Measurements from ENCODE around the gene PISD. TPM values are rescaled to one million over a fixed set of nuclear protein-coding genes. Genes with fewer than 3 reads are reported as not detected.
"Not testable (repeated sequence)": the region's sequence is repeated elsewhere in the genome, so short reads cannot be mapped to it uniquely, and the experiment has no call there.

Gene PISD
- total RNA-seq, 2 experiments from 2014 or later: 43.4 to 45.8 TPM

DNA sequence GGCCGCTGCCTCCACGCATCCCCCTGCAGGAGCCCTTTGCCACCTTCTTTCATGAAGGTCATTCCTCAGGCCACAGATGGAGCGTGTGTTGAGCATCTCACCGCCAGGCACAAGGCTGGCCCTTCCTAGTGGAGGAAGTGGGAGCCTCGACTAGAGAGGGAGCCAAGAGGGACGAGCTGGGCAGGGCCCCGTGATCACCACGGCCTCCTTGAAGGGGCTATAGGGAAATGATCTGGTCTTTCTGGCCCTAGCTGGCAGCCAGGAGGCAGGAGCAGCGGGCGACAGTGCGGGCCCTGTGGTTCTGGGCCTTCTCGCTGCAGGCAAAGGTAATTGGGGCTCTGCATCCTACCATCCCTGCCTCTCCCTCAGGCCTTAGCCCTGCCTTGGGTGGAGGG lies 49.1 kb downstream of the PISD start:
- H3K4me1 Mint-ChIP-seq: peaks cover 21% of the 10 kb centered on the region
- H3K27me3 Mint-ChIP-seq: no peaks in the 10 kb centered on the region
- H3K36me3 Mint-ChIP-seq: peaks cover 6% of the 10 kb centered on the region
- DNase-seq: no peak
- no peak overlapping the region for H3K4me3 Mint-ChIP-seq
- H3K9me3 Mint-ChIP-seq: no peaks in the 10 kb centered on the region
- no peak overlapping the region for H3K27ac Mint-ChIP-seq

DNA sequence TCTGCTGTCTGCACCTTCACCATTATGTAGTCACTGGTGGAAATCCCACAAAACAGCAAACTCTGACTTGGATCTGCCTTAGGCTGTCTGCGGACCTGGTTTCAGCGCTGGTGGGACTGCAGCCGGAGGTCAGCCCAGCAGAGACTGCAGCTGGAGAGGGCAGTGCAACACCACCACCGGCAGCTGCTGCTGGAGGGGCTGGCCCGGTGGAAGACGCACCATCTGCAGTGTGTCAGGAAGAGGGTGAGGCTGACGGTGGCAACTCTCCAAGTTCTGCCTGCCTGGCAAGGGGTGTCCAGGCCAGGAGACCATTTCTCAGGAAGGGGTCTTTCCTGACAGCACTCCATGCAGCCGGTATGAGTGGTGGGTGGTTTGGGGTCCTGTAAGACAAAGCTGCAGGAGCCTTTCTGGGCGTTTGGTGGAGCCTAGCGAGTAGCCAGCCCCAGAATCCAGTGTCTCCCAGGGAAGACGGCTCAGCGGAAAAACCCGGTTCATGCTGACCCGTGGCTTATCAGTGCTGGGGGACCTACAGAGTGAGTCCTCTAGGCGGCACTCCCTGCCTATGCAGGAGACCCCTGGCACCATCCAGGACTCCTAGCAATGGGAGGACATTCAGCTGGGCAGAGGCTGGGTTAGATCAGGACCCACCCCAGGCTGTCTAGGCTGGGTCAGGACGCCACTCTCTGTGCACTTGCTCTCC lies 50.8 kb downstream of the PISD start:
- Mint-ChIP-seq H3K4me3 (no peak overlapping the region), H3K4me1 (peaks cover 16% of the 10 kb centered on the region), H3K27me3 (no peaks in the 10 kb centered on the region), H3K36me3 (peaks cover 4% of the 10 kb centered on the region), H3K27ac (no peak overlapping the region), H3K9me3 (no peaks in the 10 kb centered on the region)
- DNase-seq: no peak

DNA sequence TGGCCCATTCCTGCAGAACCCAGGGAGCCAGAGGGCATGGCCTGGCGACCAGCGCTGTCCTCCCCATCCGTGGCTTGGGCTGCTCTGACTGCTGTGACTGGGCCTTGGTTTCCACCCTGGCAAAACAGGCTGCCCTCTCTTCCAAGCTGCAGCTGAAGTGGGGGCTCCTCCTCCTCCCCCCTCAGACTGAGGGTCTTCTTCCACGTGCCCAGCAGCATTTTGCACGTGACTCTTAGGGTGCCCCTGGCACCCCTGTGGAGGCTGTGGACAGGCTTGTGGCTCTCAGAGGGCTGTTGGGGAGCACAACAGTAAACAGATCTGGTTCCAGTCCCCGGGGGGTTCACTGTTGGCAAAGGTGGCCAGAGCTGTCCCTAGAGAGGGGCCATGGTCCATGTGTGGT lies 51.4 kb downstream of the PISD start:
- H3K36me3 Mint-ChIP-seq: peaks cover 4% of the 10 kb centered on the region
- no peaks in the 10 kb centered on the region for H3K9me3 Mint-ChIP-seq
- no peak overlapping the region for H3K27ac Mint-ChIP-seq
- peaks cover 10% of the 10 kb centered on the region for H3K4me1 Mint-ChIP-seq
- no peak for DNase-seq
- no peak overlapping the region for H3K4me3 Mint-ChIP-seq
- H3K27me3 Mint-ChIP-seq: no peaks in the 10 kb centered on the region

DNA sequence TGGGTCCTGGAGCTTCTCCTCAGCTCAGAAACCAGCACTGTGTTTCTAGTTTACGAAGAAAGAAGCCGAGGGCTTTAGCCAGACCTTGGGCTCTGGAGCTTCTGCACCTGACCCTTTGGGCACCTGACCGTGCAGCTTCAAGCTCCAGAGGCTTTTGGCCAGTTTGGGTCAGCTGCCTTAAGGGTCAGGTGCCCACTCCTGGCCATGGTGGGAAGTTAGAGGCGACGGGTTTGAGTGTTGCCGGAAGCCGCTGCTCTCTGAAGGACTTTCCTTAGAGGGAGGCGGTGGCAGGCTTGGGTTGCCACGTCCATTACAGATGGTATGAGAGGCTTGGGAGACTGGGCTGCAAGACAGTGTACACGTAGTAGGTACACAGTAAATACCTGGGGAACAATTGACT lies 52.3 kb downstream of the PISD start:
- no peak for DNase-seq
- Mint-ChIP-seq H3K36me3 (peaks cover 7% of the 10 kb centered on the region), H3K4me3 (no peak overlapping the region), H3K4me1 (peaks cover 4% of the 10 kb centered on the region), H3K27ac (no peak overlapping the region), H3K9me3 (no peaks in the 10 kb centered on the region), H3K27me3 (no peaks in the 10 kb centered on the region)

DNA sequence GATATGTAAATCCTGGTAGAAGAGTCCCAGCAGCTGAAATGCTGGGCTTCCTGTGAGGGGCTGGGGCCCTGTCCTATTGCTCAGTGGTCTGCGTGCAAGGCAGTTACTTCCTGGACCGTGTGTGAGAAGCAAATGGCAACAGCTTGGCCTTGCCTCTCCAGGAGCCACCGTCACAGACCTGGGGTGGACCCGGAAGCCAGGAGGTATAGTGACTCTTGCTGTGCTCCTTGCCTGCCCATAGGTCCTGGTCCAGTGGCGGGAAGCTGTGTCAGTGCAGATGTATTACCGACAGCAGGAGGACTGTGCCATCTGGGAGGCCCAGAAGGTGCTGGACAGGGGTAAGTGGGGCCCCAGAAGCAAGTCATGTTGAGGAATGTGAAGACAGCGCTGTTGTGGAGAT lies 54.3 kb downstream of the PISD start:
- no peak overlapping the region for H3K27ac Mint-ChIP-seq

DNA sequence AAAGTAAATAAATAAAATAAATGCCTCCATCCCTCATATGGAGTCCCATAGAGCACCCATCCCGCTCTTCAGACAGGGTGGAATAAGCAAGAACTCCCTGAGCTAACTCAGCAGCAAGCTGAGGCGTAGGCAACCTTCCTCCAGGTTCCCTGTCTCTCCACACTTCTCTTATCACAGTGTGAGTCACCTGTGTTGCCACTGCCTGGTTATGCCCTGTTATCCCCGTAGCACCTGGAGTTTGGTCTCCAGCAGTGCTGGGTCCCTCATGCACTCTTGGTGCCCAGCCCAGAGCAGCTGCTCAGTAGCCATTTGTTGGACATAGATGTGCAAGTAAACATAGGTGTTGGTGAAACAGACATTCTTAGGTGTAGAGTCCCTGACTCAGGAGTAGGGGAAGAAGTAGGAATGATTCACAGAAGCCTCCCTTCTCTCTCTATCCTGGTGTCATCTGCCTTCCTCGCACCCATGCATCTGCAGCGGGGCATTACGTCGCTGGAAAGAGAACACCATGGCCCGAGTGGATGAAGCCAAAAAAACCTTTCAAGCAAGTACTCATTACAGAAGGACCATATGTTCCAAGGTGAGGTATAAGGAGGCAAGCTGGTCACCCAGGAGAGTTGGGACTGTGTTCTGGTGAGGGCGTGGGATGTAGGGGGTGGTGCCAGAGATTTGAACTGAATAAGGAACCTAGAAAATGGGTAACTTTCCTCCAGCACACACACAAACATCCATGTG lies 56.0 kb downstream of the PISD start:
- DNase-seq: no peak

More for the DNA sequence above, 54.3 kb downstream of the PISD start:
- Mint-ChIP-seq H3K9me3 (no peaks in the 10 kb centered on the region), H3K4me3 (no peak overlapping the region), H3K36me3 (peaks cover 8% of the 10 kb centered on the region), H3K4me1 (no peaks in the 10 kb centered on the region), H3K27me3 (no peaks in the 10 kb centered on the region)
- DNase-seq: no peak

GRCh38 chr22:31604746-31605705 lies 57.0 kb downstream of the PISD start:
- peaks cover 1% of the 10 kb centered on the region for H3K4me1 Mint-ChIP-seq
- H3K36me3 Mint-ChIP-seq: peaks cover 6% of the 10 kb centered on the region
- DNase-seq: no peak
- H3K4me3 Mint-ChIP-seq: no peak overlapping the region
- no peaks in the 10 kb centered on the region for H3K9me3 Mint-ChIP-seq
- H3K27ac Mint-ChIP-seq: no peak overlapping the region
- no peaks in the 10 kb centered on the region for H3K27me3 Mint-ChIP-seq

More for the DNA sequence above, 56.0 kb downstream of the PISD start:
- no peak overlapping the region for H3K4me3 Mint-ChIP-seq
- H3K27ac Mint-ChIP-seq: peak overlapping the region; percentile 53
- no peaks in the 10 kb centered on the region for H3K4me1 Mint-ChIP-seq
- H3K27me3 Mint-ChIP-seq: no peaks in the 10 kb centered on the region
- H3K9me3 Mint-ChIP-seq: no peaks in the 10 kb centered on the region
- peaks cover 6% of the 10 kb centered on the region for H3K36me3 Mint-ChIP-seq

GRCh38 chr22:31604137-31604705 lies 57.8 kb downstream of the PISD start:
- H3K4me1 Mint-ChIP-seq: peaks cover 1% of the 10 kb centered on the region
- H3K27ac Mint-ChIP-seq: no peak overlapping the region

GRCh38 chr22:31603574-31603973 lies 58.4 kb downstream of the PISD start:
- Mint-ChIP-seq H3K4me1 (peaks cover 1% of the 10 kb centered on the region), H3K9me3 (no peaks in the 10 kb centered on the region), H3K36me3 (peaks cover 6% of the 10 kb centered on the region), H3K27ac (no peak overlapping the region), H3K27me3 (no peaks in the 10 kb centered on the region), H3K4me3 (no peak overlapping the region)
- DNase-seq: no peak

More at GRCh38 chr22:31604137-31604705, 57.8 kb downstream of the PISD start:
- no peak for DNase-seq
- Mint-ChIP-seq H3K4me3 (no peak overlapping the region), H3K27me3 (no peaks in the 10 kb centered on the region), H3K36me3 (peaks cover 6% of the 10 kb centered on the region), H3K9me3 (no peaks in the 10 kb centered on the region)

- no peak for DNase-seq
- H3K9me3 Mint-ChIP-seq: no peaks in the 10 kb centered on the region
- no peaks in the 10 kb centered on the region for H3K27me3 Mint-ChIP-seq
- H3K4me1 Mint-ChIP-seq: peaks cover 1% of the 10 kb centered on the region
- H3K36me3 Mint-ChIP-seq: peaks cover 6% of the 10 kb centered on the region
- H3K27ac Mint-ChIP-seq: no peak overlapping the region
- H3K4me3 Mint-ChIP-seq: no peak overlapping the region
These were observed 58.9 kb downstream of the PISD start for GRCh38 chr22:31603081-31603525.

DNA sequence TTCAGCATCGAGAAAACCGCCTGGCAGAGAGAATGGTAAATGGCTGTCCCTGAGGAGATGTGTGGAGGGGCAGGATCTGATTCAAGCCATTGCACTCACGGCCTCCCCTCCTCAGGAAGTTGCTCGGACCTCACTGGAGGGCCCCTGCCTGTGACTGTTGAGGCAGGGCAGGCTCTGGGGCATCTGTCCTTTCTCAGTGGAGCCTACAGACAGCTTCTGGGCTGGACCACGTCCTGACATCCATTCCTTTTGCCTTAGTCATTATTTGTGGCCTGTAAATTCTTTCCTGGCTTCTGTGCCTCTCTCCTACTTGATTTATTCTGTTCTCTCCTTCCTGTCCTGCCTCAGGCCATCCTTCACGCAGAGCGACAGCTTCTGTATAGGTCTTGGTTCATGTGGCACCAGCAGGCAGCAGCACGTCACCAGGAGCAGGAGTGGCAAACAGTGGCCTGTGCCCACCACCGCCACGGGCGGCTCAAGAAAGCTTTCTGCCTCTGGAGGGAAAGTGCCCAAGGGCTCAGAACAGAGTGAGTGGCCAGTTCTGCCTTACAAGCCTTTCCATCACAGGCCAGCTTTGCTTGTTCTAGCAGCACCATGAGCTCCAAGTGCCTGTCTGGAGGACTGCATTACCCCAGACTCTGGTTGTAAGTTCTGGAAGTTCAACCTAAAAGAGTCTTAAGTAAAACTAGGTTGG lies 59.6 kb downstream of the PISD start:
- DNase-seq: no peak
- peaks cover 6% of the 10 kb centered on the region for H3K36me3 Mint-ChIP-seq
- no peaks in the 10 kb centered on the region for H3K27me3 Mint-ChIP-seq
- no peaks in the 10 kb centered on the region for H3K9me3 Mint-ChIP-seq
- no peak overlapping the region for H3K27ac Mint-ChIP-seq
- no peak overlapping the region for H3K4me3 Mint-ChIP-seq
- peaks cover 1% of the 10 kb centered on the region for H3K4me1 Mint-ChIP-seq

DNA sequence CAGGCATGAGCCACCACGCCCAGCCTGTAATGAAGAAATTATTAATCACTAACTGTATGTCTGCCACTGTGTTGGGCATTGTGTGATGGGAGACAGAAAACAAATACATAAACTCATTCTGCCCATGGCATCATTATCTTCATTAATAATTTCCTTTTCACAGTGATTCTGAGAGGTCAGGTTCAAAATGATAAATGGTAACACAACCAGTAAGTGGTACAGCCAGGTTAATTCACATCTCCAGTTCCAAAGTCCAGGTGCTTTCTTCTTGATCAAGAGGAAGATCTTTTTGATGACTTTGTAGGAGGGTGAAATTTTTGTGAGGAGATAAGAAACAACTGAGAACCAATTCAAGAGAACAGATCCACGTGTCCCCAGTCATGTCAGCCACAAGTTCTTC lies 66.7 kb downstream of the PISD start:
- no peak for DNase-seq
- H3K27me3 Mint-ChIP-seq: no peaks in the 10 kb centered on the region
- no peak overlapping the region for H3K4me3 Mint-ChIP-seq
- no peaks in the 10 kb centered on the region for H3K4me1 Mint-ChIP-seq
- no peaks in the 10 kb centered on the region for H3K9me3 Mint-ChIP-seq
- H3K27ac Mint-ChIP-seq: no peak overlapping the region
- peaks cover 11% of the 10 kb centered on the region for H3K36me3 Mint-ChIP-seq

DNA sequence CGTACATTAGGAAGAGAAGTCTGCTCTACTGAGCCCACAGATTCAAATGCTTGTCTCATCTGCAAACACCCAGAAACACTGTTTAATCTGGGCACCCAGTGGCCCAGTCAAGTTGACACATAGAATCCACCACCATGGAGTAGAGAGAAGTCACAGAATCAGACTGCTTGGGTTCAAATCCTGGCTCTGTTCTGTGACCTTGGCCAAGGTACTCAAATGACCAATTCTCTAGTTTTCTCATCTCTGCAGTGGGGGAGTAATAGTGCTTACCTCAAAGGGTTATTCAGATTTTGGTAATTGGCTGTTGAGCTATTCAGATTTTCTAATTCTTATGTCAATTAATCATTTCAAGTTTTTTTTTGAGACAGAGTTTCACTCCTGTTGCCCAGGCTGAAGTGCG lies 71.9 kb downstream of the PISD start:
- H3K27ac Mint-ChIP-seq, DNase-seq, H3K4me3 Mint-ChIP-seq, H3K9me3 Mint-ChIP-seq, H3K4me1 Mint-ChIP-seq, H3K27me3 Mint-ChIP-seq: not testable (repeated sequence)
- peaks cover 30% of the 10 kb centered on the region for H3K36me3 Mint-ChIP-seq

- Mint-ChIP-seq H3K9me3 (no peaks in the 10 kb centered on the region), H3K27ac (no peak overlapping the region), H3K4me1 (peaks cover 18% of the 10 kb centered on the region), H3K36me3 (peaks cover 33% of the 10 kb centered on the region), H3K4me3 (no peak overlapping the region), H3K27me3 (no peaks in the 10 kb centered on the region)
- DNase-seq: no peak
These were observed 72.9 kb downstream of the PISD start for GRCh38 chr22:31588970-31589675.
